GM18868 (cell line): Measurements from ENCODE around the gene NELL1.

Source experiments
- ATAC-seq: cut with Tn5 transposase; IDR thresholded peaks from one replicate; pipeline ENCODE4 v1.9.1; 2021; ENCODE audit warnings: mild to moderate bottlenecking, moderate library complexity; ENCODE audit not compliant: unreplicated experiment

NELL1 gene

DNA sequence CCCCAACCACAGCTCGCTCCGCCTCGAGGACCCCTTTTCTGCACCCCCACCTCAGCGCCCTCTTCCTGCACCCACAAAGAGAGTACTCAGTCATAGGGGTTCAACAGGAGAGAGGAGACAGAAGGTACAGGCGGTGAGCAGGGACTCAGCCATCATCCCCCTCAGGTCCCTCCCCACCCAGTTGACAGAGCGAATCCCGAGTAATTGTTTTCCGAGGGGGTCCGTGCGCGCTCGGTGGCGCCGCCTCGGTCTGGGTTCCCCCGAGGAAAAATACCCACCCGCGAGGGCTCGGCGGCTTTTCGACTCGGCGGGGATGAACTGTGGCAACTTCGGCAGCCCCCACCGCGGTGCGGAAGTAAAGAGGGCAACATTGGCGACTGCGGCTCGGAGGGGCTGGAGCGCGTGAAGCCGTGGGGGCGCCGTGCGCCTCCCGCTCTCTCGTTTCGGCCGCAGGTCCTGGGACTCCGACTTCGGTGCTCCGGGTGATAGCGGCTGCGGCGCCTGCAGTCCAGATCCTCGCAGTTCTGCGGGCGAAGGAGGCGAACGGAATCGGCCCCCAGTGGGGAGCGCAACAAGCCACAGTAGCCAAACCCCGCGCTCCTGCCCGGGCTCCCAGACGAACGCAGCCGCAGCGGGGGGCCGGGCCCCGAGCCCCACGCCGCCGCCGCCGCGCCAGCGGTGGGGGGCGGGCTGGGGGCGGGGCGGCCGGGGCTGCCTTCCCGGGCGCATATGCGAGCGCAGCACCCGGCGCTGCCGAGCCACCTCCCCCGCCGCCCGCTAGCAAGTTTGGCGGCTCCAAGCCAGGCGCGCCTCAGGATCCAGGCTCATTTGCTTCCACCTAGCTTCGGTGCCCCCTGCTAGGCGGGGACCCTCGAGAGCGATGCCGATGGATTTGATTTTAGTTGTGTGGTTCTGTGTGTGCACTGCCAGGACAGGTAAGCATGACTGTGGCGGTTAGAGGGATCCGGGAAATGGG lies at the start of gene NELL1:
Gene NELL1 (plus strand): TSS at position 743 of the 976 bp plus-strand sequence.
- no peak for ATAC-seq

DNA sequence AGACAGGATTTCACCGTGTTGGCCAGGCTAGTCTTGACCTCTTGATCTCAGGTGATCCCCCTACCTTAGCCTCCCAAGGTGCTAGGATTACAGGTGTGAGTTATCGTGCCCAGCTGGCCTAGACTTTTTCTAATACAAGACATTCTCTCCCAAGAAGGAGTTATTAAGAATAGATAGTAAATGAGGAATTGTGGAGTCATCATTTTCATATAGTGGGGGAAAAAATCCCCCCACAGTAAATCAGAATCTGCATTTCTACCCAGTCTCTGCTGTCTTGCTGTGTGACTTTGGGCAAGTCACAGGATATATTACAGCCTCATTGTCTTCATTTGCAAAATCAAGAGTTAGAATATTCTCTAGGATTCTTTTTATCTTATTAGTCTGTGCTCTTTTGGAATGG lies 48.4 kb upstream of the NELL1 start:
- no peak for ATAC-seq

DNA sequence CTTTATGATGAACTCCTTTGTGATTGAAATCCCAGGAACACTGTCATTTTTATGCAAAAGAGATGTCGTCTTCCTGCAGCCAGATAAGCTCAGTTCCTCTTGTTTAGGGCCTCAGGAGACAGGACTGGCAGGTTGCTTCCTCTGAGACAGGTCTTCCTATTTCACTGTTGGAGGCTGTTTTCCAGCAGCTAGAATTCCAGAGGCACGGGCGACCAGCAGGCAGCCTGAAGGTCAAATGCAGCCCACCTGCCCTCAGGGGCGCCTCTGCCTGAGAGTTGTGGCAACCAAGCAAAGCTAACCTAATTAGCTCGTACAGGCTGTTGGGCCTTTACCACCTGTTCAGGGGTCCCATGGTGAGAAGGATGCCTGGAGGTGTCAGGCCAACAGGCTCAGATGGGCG lies 47.7 kb upstream of the NELL1 start:
- ATAC-seq: no peak

DNA sequence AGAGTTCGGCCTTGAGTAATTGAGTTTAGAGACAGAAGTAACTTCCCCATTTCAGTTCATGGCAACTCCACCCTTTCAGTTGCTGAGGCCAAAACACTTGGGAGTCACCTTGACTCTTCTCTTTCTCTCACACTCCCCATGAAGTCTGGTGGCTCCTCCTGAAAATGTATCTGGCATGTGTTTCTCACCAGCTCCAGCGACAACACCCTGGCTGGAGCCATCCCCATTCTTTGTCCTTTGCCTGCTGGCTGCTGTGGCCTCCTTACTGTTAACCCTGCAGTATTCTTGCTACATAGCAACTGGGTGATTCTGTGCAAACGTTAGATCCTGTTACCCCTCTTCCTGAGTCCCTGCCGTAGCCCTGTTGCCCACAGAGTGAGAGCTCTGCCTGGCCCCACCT lies 46.1 kb upstream of the NELL1 start:
- ATAC-seq: peak; percentile 46

DNA sequence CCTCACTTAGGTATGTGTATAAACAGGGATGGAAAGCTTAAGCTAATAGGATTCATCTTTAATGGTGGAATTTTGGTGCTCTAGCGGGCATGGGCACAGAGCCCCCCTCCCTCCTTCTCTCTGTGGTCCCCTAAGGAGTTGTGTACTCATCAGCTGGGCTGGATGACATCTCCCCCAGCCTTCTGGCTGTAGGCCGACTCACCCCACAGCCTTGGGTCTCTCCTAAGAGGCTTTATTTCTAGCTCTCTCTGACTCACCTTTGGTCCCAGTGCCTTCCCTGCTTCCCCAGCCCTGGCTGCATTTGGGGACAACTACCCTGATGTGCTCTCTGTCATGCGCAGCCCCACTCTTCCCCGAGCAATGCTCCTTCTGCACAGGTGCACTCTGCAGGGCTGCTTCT lies 43.1 kb upstream of the NELL1 start:
- ATAC-seq: no peak

DNA sequence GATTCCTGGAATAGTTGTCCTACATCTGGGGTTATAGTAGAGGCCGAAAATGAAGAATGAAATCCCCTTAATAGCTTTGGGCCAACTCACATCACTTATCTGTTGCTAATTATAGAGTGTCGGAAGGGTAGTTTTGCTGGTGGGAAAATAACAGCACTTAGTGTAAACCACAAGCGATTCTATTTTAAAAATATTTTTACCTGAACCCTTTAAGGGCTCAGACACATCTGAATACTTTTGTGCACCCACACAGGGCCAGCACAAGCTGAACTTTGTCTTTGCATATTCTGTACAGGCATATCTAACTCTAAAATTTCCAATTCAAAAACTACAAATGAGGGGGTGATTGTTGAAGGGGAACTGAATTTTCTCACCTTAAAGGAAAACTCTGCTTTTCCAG lies 42.4 kb upstream of the NELL1 start:
- no peak for ATAC-seq

DNA sequence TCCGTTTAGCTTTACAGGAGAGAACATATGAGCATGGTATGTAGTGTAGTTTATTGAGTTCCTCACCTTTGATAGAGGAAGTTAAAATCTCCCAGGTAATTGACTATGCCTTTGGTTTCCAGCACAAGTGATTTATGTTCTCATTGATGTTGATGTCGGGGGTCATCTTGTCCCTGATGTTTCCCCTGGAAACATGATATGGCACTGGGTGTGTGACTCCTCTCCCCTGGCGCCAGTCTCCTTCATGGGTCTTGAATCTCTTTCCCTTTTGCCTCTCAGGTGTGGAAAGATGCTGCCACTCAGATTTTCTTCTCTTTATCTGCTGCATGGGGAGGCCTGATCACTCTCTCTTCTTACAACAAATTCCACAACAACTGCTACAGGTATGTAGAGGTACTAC lies 41.7 kb upstream of the NELL1 start:
- ATAC-seq: no peak

DNA sequence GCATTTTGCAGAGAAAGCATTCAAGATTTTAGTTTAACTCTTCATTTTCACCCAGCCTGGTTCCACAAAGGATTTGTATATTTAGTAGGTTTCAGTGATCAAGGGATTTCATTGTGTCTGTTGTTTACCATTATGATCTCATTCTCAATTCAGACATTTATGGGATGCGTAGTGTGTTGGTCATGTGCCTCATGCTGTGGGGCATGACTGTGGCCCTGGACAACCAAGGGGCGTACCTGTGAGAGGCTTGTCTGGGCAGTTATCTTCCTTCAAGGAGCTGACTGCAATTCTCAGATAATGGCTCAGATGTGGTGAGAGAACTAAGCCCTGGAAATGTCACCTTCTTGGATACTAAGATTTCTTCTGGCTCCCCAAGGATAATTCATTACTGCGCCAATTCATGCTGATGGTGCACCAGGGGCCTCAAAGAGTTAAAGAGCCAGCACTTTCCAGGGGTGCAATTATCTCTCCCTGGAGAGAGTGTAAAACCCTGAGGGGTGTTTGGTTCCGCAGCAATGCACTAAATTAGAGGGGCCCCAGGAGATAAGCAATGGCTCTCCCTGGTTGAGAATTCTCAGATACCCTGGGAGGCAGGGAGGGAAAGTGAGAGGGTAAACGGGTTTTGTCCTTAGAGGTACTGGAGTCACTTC lies 37.7 kb upstream of the NELL1 start:
- ATAC-seq: no peak

DNA sequence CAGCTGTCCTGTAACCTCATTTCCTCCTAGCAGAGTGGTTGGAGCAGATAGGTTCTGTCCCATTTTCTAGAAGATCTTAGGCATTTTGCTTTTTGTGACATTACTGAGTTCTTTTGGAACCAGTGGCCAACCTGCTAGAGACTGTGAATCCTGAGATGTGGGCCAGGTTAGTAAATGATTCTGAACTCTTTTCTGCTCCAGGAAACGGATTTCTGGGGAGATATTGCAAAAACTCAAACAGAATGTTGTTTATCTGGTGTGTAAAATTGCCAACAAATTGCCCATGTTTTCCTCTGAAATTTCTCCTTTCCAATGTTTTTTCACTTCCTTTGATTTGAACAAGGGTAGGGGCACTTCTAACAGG lies 37.2 kb upstream of the NELL1 start:
- ATAC-seq: no peak

DNA sequence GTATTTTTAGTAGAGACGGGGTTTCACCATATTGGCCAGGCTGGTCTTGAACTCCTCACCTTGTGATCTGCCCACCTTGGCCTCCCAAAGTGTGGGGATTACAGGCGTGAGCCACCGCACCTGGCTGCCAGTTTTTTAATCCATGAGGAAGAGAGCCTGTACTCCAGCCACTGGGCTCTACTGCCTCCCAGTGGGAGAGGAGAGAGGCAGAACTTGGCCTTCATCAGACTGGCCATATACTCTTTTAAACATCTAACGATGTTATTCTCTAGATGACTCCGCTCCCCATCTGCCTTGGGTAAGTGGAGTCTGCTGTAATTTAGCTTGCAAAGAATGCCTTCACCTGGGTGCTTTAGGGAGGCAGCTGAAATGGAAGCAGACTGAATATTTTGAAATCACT lies 35.3 kb upstream of the NELL1 start:
- ATAC-seq: no peak

DNA sequence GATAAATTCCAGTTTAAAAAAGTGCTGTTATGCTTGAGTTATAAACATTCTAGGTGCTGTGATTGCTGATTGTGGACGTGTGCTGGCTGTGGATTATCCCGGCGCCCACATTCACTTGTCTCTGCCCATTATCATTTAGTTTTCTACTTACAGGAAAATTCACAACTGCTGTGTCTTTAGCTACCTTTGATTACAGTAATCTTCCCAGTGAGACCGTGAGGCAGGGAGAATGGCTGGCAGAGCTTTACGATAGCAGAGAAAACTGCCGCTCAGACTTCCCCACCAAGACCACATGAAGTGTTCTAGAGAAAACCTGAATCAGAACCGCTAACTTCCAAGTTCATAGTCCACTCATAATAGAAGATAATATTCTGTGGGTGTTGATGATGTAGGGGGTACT lies 34.6 kb upstream of the NELL1 start:
- no peak for ATAC-seq

DNA sequence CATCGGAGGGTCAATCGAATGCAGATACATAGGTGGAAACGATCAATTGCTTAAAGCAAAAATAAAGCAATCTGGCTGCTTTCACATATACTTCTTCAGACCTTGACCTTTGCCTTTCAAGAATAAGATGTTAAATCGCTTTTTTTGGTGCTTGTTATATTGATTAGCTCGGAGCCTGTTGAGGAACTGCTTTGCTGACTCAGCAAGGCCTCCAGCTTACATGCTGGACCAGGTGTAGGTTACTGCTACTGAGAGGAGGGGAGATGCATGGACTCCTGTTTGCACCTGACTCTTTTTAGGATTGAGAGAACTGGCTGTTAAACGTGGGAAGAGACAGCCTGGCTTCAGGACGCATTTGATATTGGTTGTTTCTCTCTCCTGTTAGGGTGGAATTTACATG lies 31.3 kb upstream of the NELL1 start:
- ATAC-seq: no peak

DNA sequence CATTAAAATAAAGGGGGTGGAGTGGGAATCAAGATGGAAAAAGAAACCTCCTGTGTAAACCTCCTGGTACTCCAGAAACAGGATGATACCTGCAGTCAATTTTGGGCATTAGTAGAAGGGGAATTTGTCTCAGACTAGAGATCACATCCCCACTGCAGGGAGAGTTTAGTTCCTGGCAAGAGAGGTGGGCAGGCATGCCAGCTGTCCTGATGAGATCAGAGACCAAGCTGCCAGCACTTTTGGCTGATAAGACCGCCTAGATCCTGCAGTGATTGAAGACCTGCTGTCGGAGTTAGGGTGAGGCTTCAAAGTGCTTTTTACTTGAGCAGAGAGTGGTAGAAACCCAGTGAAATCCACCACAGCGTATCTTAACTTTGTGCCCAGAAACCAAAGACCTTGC lies 29.7 kb upstream of the NELL1 start:
- no peak for ATAC-seq

DNA sequence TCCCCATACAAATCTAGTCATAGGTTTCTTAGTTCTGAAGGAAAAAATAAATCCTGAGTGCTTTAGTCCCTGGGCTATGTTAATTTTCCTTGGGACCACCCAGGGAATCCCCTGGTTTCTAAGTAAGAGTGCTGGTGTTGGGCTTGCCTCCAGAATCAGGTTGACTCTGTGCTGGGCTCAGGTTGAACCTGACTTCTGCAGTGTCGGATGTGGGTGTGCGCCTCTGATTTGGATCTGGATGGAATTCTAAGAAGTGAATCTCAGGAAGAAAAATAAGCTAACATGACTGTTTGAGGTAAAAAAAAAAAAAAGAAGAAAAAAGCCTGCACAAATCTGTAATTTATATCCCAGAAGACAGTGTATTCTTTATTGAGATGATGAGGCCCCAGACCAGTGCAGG lies 29.0 kb upstream of the NELL1 start:
- ATAC-seq: no peak

DNA sequence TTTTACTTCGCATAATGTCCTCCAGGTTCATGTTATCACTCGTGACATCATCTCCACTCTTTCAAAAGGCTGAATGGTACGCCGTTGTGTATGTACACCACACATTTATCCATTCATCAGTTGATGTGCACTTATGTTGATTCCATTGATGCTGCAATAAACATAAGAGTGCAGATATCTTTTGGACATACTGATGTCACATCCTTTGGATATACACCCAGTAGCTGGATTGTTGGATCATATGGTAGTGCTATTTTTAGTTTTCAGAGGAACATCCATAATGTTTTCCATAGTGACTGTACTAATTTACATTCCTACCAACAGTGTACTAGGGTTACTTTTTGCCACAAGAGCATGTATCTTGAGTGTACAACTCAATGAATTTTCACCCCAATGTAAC lies 25.0 kb upstream of the NELL1 start:
- no peak for ATAC-seq

DNA sequence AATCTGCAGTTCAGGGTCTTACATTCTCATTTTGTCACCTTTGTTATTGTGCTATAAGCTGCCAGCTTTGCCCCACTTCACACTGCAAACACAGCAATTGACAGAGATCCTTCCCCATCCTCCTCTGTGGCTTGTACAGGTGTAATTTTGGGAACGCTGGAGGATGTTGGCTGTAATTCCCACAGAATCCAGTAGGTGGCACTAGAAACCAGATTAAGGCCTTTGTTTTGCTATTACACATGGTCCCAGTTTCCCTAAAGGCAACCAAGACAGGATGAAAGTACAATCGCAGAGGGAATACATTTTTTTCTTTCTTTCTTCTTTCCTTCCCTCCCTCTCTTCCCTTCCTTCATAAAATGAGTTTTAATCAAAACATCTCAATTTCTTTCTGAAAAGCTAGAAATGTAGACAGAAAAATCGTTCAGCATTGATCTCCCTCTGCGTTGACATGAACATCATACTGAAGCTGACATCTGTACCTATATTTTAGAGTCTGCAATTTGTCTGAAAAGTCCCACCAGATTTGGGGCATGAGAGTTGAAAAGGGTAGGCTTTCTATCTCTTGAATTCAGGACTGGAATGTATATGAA lies 21.3 kb upstream of the NELL1 start:
- peak; percentile 87 for ATAC-seq

DNA sequence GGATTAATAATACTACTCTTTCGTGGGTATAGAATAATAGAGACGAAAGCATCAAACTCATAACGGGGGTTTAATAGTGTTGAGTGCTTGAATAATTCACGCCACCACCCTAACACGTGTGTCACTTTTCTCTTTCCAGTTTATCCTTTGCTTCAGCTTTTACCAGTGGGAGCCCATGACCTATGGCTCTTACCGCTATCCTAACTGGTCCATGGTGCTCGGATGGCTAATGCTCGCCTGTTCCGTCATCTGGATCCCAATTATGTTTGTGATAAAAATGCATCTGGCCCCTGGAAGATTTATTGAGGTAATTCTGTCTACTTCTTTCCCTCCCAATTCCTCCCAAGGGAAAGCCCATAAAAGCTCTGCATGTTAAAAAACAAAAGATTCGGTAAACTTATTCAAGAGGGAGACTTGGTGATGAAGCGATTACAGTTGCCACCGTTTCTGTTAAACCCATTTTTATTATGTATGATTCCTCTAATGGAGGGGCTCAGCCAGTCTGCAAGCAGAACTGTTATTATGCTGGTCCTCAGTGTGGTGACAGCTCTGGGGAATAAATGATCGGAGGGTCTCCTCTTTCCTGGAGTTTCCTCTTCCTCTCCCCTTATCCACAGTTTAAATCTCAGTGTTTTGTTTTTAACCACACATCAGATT lies 17.1 kb upstream of the NELL1 start:
- no peak for ATAC-seq

DNA sequence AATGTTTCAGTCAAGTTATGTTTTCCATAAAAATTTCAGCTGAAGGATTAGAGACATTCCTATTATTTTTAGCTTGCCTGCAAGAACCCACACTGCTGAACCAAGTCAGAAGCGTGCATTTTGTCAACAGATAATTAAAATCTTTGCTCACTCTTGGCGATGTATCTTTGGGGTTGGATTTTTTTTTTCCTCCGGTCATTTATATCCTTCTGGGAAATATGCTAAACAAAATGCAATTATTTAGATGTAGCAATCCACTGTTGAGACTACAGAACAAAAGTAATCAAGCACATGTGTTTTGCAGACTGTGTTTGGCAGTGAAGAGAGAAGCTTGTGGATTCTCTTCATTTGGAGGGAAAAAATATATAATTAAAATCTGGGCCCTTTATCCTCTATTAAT lies 15.3 kb upstream of the NELL1 start:
- no peak for ATAC-seq

DNA sequence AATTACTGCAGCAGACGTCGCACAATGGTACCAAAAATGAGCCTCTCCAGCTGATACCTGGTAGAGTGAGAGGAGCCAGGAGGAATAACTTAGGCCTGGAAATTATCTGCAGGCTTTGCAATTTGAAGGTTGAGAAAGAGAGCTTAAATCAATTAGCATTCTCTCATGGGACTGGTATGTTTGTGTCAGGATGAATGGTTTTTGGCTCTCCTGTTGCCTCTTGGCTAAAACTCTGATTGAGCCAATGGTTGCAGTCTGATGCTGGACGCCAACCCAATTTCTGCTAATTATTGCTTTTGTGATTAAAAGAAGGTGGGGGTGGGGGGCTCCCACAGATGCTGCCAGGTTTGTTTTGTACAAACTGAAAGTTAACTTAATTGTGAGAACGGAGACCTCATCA lies 12.5 kb upstream of the NELL1 start:
- ATAC-seq: no peak

DNA sequence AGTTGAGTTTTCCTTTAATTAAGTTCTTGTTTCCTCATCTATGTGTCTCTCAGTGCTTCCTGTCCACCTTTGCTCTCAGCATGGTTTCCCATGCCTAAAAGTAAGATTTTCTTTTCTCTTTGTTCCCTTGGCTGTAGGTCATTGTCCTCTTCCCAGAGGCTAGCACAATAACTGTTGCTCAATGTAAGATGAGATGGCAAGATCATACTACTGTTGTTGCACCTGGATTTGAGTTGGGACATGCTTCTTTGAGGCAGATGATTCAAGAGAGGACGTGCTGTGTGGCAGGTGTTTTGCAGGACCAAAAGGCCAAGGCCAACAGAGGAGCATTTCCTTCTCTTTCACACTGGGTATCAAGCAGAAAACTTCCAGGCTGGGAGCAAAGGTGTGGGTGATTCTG lies 11.3 kb upstream of the NELL1 start:
- no peak for ATAC-seq

DNA sequence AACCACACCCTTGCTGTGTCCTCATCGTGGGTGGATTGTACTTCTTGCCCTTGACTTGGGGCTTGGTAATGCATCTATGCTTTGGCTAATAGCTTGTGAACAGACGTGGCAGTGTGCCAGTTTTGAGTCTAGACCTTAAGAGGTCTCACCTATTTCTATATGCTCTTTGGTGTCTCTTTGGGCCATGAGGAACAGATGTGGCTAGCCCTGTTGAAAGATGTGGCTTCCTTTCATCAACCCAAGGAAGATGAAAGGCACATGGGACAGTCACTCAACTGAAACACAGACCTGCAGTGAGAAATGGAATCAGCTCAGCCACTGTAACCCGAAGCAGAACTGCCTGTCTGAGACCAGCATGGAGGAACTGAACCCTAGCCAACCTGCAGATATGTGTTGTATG lies 7.9 kb upstream of the NELL1 start:
- no peak for ATAC-seq

DNA sequence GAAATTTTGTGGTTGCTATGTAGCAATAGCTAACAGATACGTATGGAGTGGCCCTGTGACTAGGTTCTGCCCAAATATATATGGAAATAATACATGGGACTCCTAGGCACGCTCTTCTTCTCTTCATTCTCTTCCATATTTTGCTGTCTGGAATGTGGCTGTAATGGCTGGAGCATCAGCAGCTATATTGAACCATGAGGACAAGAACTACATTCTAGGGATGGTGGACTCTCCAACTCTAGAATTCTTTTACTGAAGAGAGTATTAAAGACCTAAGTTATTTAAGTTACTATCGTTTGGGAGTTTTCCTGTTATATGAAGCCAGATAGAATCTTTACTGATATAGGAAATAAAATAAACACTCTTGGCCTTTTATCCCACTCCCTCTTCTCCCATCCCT lies 7.5 kb upstream of the NELL1 start:
- ATAC-seq: no peak
